Measurements from ENCODE around the gene GPC5. TPM values are rescaled to one million over a fixed set of nuclear protein-coding genes. Genes with fewer than 3 reads are reported as not detected.

The GPC5 gene
- total RNA-seq, 1 experiment from 2014 or later, result 0.15 TPM

GRCh38 chr13:91934354-91934753 is 535.9 kb downstream of the GPC5 start:
- no peak overlapping the region for H4K5ac ChIP-seq (ENCODE audit: insufficient read length, low read depth, low read length)
- H3K9me3 ChIP-seq (ENCODE audit: control insufficient read depth, low read depth, low read length), result no peaks in the 10 kb centered on the region
- H3K4me2 ChIP-seq (ENCODE audit: insufficient read depth, insufficient read length, low read length), result no peak overlapping the region
- no peak overlapping the region for H3T11ph ChIP-seq (ENCODE audit: low read length)
- H3K27ac Mint-ChIP-seq, result no peak overlapping the region
- no peak overlapping the region for H2BK20ac ChIP-seq (ENCODE audit: low read depth, low read length, poor library complexity, severe bottlenecking)
- no peak overlapping the region for H2AFZ ChIP-seq (ENCODE audit: low read length)
- no peak overlapping the region for H2BK15ac ChIP-seq (ENCODE audit: low read depth, low read length)
- H3K23ac ChIP-seq (ENCODE audit: insufficient read length, low read depth, low read length), result no peak overlapping the region
- no peak for DNase-seq
- no peak overlapping the region for H4K91ac ChIP-seq (ENCODE audit: insufficient read length, low read depth, low read length)
- H3K4me3 Mint-ChIP-seq, result no peak overlapping the region
- H4K20me1 ChIP-seq (ENCODE audit: control insufficient read depth, insufficient read depth, insufficient read length), result no peaks in the 10 kb centered on the region
- H3K79me2 ChIP-seq (ENCODE audit: insufficient read depth, low read length), result no peaks in the 10 kb centered on the region
- no peak overlapping the region for H3K56ac ChIP-seq (ENCODE audit: insufficient read length, low read depth, low read length)
- H3K4ac ChIP-seq (ENCODE audit: low read depth, low read length), result no peak overlapping the region
- no CpG with 5 or more reads among the region's 4 CpGs for WGBS (ENCODE audit: extremely low coverage, insufficient read length, low lambda C conversion rate)
- no peaks in the 10 kb centered on the region for H3K4me1 Mint-ChIP-seq
- no peaks in the 10 kb centered on the region for H3K27me3 ChIP-seq (ENCODE audit: insufficient read depth, low read length)
- no peaks in the 10 kb centered on the region for H3K79me1 ChIP-seq (ENCODE audit: insufficient read depth, low read depth, low read length, poor library complexity, severe bottlenecking)
- no peaks in the 10 kb centered on the region for H3K4me1 ChIP-seq (ENCODE audit: insufficient read depth, low read length)
- H3K14ac ChIP-seq (ENCODE audit: insufficient read depth, low read length), result no peak overlapping the region
- H2AK5ac ChIP-seq (ENCODE audit: insufficient read length, low read length), result no peak overlapping the region
- no peaks in the 10 kb centered on the region for H3K23me2 ChIP-seq (ENCODE audit: insufficient read length, low read depth, low read length, poor library complexity, severe bottlenecking)
- no peak overlapping the region for H3K9ac ChIP-seq (ENCODE audit: extremely low read depth, insufficient read length, low read length)
- H4K8ac ChIP-seq (replicated peaks; ENCODE audit: insufficient read length, low read depth, low read length), result no peak overlapping the region
- H3K9me3 Mint-ChIP-seq, result no peaks in the 10 kb centered on the region
- TF ChIP-seq, protein P1, sequence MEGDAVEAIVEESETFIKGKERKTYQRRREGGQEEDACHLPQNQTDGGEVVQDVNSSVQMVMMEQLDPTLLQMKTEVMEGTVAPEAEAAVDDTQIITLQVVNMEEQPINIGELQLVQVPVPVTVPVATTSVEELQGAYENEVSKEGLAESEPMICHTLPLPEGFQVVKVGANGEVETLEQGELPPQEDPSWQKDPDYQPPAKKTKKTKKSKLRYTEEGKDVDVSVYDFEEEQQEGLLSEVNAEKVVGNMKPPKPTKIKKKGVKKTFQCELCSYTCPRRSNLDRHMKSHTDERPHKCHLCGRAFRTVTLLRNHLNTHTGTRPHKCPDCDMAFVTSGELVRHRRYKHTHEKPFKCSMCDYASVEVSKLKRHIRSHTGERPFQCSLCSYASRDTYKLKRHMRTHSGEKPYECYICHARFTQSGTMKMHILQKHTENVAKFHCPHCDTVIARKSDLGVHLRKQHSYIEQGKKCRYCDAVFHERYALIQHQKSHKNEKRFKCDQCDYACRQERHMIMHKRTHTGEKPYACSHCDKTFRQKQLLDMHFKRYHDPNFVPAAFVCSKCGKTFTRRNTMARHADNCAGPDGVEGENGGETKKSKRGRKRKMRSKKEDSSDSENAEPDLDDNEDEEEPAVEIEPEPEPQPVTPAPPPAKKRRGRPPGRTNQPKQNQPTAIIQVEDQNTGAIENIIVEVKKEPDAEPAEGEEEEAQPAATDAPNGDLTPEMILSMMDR (conservative IDR thresholded peaks at IDR 0.05), result no peak
- H2BK12ac ChIP-seq (ENCODE audit: insufficient read length, low read depth, low read length), result no peak overlapping the region
- H3K18ac ChIP-seq (ENCODE audit: insufficient read length, low read depth, low read length), result no peak overlapping the region
- H3K36me3 Mint-ChIP-seq (ENCODE audit: insufficient read depth in 1 of 3, low read depth in 3 of 3), result no peaks in the 10 kb centered on the region
- H3K27me3 Mint-ChIP-seq (ENCODE audit: low read depth), result no peaks in the 10 kb centered on the region
- no peak overlapping the region for H2BK120ac ChIP-seq (ENCODE audit: low read depth, low read length, poor library complexity, severe bottlenecking)
- H2BK5ac ChIP-seq (ENCODE audit: insufficient read length, low read length), result no peak overlapping the region
- no peak overlapping the region for H3K27ac ChIP-seq (ENCODE audit: insufficient read length, low read depth, low read length)

Data from H9 (cell line).